WERI-Rb-1 (cell line): Measurements from ENCODE around the gene SKAP1.

Experiments used
- DNase-seq: peaks from one replicate; pipeline ENCODE4 v3.0.0-alpha.2; 2020
- H3K27ac ChIP-seq: fragments of 250-450 bp; sonication (Bioruptor Pico); 2 replicates; pipeline ENCODE4 v1.5.1; 2020; ENCODE audit warnings: mild to moderate bottlenecking, moderate library complexity
- H3K27me3 ChIP-seq: fragments of 250-450 bp; sonication (Bioruptor Pico); 2 replicates; pipeline ENCODE4 v1.5.1; 2021; ENCODE audit warnings: mild to moderate bottlenecking, low read depth, moderate library complexity; ENCODE audit not compliant: insufficient read depth, severe bottlenecking
- H3K36me3 ChIP-seq: fragments of 250-450 bp; sonication (Bioruptor Pico); 2 replicates; pipeline ENCODE4 v1.5.1; 2020; ENCODE audit warnings: mild to moderate bottlenecking, moderate library complexity
- H3K4me3 ChIP-seq: 2 replicates; pipeline ENCODE4 v1.5.1; 2011; ENCODE audit warnings: low read depth, mild to moderate bottlenecking, control low read depth, low read length
- H3K9me3 ChIP-seq: fragments of 250-450 bp; sonication (Bioruptor Pico); 2 replicates; pipeline ENCODE4 v1.5.1; 2021; ENCODE audit warnings: mild to moderate bottlenecking, moderate library complexity; ENCODE audit not compliant: severe bottlenecking
- TF ChIP-seq, protein P1 (sequence below): IDR thresholded peaks from 2 replicates; pipeline ENCODE4 v1.5.1; 2011; ENCODE audit warnings: low read depth, mild to moderate bottlenecking, control low read depth, inconsistent platforms, low read length

The SKAP1 gene

DNA sequence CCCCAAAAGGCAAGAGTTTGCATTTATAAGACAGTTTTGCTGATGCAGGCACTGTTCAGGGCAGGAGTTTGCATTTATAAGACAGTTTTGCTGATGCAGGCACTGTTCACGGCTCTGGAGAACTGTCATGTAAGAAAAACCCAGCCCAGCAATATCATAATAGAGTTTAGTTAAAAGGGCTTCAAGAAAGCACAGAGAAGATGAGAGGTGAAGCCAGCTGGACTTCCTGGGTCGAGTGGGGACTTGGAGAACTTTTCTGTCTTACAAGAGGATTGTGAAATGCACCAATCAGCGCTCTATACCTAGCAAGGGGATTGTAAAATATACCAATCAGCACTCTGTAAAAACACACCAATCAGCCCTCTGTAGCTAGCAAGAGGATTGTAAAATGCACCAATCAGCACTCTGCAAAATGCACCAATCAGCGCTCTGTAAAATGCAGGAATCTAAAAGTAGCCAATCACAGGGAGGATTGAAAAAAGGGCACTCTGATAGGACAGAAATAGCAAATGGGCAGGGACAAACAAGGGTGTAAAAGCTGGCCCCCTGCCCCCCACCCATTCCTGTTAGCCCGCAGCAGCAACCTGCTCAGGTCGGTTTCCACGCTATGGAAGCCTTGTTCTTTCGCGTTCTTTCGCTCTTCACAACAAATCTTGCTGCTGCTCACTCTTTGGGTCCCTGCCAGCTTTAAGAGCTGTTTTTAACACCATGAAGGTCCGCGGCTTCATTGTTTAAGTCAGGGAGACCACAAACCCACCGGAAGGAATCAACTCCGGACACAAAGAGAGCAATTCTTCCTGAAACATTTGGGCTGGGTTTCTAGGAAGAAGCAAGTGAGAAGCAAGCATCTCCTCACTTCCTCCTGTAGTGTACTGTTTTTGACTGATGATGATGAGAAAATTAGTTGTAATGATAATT lies 327.0 kb downstream of the SKAP1 start:
- H3K36me3 ChIP-seq, result peaks cover 4% of the 10 kb centered on the region
- no peaks in the 10 kb centered on the region for H3K27me3 ChIP-seq
- no peak overlapping the region for H3K27ac ChIP-seq
- TF ChIP-seq, protein P1, sequence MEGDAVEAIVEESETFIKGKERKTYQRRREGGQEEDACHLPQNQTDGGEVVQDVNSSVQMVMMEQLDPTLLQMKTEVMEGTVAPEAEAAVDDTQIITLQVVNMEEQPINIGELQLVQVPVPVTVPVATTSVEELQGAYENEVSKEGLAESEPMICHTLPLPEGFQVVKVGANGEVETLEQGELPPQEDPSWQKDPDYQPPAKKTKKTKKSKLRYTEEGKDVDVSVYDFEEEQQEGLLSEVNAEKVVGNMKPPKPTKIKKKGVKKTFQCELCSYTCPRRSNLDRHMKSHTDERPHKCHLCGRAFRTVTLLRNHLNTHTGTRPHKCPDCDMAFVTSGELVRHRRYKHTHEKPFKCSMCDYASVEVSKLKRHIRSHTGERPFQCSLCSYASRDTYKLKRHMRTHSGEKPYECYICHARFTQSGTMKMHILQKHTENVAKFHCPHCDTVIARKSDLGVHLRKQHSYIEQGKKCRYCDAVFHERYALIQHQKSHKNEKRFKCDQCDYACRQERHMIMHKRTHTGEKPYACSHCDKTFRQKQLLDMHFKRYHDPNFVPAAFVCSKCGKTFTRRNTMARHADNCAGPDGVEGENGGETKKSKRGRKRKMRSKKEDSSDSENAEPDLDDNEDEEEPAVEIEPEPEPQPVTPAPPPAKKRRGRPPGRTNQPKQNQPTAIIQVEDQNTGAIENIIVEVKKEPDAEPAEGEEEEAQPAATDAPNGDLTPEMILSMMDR, result no peak
- DNase-seq, result no peak
- H3K4me3 ChIP-seq, result no peak overlapping the region
- peaks cover 5% of the 10 kb centered on the region for H3K9me3 ChIP-seq

DNA sequence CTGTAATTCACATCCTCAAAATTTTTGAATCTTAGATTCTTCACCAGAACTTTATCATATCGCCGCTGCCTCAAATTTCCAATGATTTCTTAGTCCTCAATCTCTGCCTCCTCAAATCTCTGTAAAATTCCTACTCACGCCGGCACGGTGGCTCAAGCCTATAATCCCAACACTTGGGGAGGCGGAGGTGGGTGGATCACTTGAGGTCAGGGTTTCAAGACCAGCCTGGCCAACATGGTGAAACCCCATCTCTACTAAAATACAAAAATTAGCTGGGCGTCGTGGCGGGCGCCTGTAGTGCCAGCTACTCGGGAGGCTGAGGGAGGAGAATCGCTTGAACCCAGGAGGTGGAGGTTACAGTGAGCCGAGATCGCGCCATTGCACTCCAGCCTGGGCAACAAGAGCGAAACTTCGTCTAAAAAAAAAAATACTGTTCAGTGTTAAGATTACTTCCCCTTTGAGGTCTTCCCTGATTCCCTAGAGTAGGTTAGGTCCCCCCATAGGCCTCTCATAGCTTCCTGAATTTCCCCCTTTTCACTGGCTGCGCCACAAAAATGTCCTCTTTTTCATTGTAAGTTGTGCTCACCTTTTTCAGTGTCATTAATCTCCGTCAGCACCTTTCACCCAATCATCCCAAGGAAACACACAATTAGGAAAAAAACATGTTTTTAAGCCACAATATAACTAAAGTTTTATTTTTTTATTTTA lies 327.8 kb downstream of the SKAP1 start:
- H3K36me3 ChIP-seq, result peaks cover 4% of the 10 kb centered on the region
- no peak overlapping the region for H3K27ac ChIP-seq
- TF ChIP-seq, protein P1, result no peak
- H3K4me3 ChIP-seq, result peak overlapping the region; percentile 63
- DNase-seq, result no peak
- no peaks in the 10 kb centered on the region for H3K27me3 ChIP-seq
- peaks cover 5% of the 10 kb centered on the region for H3K9me3 ChIP-seq

DNA sequence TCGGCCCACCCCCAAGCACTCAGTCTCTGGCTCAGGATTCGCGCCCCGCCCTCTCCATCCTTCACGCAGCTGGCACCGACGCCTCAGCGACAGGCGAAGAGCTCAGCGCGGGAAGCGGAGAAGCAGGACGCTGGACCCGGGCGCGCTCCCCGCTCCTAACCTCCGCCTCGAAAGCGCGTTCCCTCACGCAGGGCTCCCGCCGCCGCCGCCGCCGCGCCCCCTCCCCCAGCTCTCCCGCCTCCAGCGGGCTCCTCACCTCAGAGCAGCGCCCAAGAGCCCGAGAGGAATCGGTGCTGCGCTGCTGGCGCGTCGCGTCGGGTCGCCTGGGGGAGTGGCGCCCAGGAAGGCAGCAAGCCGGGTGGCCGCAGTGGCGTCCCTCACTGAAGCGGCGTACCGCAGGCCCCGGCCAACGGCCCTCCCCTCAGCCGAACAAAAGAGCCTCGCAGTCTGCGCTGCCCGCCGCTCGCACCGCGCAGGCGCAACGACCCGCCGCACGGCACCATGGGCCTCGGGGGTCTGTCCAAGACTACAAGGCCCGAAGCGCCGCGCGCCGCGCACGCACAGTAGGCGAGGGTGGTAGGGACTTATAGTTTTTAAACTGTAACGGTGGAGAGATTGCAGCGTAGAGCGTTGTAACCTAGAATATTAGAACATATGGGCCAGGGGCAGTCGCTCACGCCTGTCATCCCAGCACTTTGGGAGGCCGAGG lies 328.8 kb downstream of the SKAP1 start, which contains the start of gene CBX1:
TSS of gene CBX1 (minus strand) at position 467 of the 709 bp plus-strand sequence. CDS start 24,474 bp downstream, outside the sequence.
- Histone ChIP-seq H3K36me3 (peaks cover 10% of the 10 kb centered on the region), H3K27ac (peak within 1 kb of the TSS; percentile 91), H3K27me3 (no peaks in the 10 kb centered on the region), H3K4me3 (peak within 1 kb of the TSS; percentile 63), H3K9me3 (peaks cover 5% of the 10 kb centered on the region)
- peak; percentile 94 for DNase-seq
- TF ChIP-seq, protein P1, result no peak

DNA sequence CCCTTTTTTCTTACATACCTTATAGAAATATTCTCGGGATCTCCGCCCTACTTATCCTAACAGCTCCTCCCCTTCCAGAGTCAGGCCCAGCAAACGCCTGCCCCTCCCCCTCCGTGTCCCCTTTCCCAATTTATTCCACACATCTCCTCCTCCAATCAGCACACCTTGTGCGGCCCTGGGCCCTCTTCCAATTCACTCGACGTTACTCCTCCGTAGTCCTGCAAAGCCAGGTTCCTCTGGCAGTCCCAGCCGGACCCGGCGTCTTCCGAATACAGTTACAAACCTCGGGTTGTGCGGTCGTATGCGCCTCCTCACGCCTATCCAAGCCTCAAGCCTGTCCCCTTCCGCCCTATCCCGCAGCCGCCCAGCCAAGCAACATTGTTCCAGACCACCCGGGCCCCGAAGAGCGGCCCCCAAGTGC lies 329.4 kb downstream of the SKAP1 start:
- H3K27ac ChIP-seq, result peak overlapping the region; percentile 91
- peak; percentile 75 for DNase-seq
- H3K9me3 ChIP-seq, result peaks cover 5% of the 10 kb centered on the region
- H3K27me3 ChIP-seq, result no peaks in the 10 kb centered on the region
- H3K36me3 ChIP-seq, result peaks cover 10% of the 10 kb centered on the region
- TF ChIP-seq, protein P1, result no peak
- H3K4me3 ChIP-seq, result peak overlapping the region; percentile 63

DNA sequence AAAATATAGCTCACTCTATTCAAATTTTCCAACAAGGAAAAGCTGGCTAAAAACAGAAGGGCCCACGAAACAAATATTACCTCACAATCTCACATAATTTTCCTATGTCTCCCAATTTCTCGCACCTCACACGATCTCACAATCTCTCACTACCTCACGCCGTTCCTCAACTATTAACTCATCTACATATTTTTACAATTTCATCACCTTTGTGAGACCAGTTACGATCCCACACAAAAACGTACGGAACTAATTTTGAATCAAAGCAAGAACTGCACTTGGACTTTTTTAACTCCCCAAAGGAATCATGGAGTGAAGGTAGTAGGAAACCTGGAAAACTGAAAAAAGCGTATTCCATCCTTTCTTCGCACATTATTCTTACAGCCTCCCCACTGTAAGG lies 329.9 kb downstream of the SKAP1 start:
- no peaks in the 10 kb centered on the region for H3K27me3 ChIP-seq
- DNase-seq, result no peak
- TF ChIP-seq, protein P1, result no peak
- H3K36me3 ChIP-seq, result peaks cover 14% of the 10 kb centered on the region
- peaks cover 5% of the 10 kb centered on the region for H3K9me3 ChIP-seq
- H3K27ac ChIP-seq, result peak overlapping the region; percentile 91
- H3K4me3 ChIP-seq, result peak overlapping the region; percentile 63
